ENCODE measurements around the gene FUT4.

FUT4 gene, protein sequence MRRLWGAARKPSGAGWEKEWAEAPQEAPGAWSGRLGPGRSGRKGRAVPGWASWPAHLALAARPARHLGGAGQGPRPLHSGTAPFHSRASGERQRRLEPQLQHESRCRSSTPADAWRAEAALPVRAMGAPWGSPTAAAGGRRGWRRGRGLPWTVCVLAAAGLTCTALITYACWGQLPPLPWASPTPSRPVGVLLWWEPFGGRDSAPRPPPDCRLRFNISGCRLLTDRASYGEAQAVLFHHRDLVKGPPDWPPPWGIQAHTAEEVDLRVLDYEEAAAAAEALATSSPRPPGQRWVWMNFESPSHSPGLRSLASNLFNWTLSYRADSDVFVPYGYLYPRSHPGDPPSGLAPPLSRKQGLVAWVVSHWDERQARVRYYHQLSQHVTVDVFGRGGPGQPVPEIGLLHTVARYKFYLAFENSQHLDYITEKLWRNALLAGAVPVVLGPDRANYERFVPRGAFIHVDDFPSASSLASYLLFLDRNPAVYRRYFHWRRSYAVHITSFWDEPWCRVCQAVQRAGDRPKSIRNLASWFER

DNA sequence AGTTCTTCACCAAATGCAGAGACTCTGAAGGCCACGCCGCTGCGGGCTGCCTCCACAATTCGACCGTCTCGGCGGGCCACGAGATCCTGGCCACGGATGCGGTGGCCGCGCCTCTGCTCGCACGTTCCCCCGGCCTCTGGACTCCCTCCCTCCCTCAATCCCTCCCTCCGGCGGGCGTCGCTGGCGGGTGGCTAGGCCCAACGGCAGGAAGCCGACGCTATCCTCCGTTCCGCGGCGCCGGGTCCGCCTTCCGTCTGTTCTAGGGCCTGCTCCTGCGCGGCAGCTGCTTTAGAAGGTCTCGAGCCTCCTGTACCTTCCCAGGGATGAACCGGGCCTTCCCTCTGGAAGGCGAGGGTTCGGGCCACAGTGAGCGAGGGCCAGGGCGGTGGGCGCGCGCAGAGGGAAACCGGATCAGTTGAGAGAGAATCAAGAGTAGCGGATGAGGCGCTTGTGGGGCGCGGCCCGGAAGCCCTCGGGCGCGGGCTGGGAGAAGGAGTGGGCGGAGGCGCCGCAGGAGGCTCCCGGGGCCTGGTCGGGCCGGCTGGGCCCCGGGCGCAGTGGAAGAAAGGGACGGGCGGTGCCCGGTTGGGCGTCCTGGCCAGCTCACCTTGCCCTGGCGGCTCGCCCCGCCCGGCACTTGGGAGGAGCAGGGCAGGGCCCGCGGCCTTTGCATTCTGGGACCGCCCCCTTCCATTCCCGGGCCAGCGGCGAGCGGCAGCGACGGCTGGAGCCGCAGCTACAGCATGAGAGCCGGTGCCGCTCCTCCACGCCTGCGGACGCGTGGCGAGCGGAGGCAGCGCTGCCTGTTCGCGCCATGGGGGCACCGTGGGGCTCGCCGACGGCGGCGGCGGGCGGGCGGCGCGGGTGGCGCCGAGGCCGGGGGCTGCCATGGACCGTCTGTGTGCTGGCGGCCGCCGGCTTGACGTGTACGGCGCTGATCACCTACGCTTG, at the start of gene FUT4:
Gene FUT4, plus strand, starts transcription at position 227 of the 951 bp plus-strand sequence. Its CDS starts 213 bp downstream, at position 440.
- peak; percentile 89 for DNase-seq (ENCODE audit: low read depth)

DNA sequence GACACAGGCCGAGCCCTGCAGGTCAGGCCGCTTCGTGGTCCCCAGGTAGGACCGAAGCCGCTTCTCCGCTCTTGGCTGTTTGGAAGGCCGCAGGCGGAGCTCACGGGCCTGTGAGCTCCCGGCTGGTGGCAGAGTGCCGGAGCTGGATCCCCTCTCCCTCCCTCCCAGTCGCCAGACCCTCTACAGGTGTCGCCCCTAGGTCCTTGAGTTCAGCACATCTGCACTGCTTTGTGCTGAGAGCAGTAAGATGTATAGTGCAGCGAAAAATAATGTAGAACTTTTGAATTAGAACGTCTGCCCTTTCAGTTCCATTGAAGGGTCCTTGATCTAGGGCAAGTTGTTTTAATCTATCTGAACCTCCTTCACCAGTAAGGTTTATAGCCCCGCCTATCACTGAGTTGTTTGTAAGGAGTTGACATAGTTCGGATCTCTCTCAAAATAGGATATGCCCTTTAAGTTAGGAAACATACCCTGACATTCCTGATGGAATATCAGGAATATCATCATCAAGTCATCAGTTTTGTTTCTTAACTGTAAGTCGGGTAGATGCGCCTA, 49.5 kb upstream of the FUT4 start:
- DNase-seq (ENCODE audit: low read depth), result peak; percentile 39

DNA sequence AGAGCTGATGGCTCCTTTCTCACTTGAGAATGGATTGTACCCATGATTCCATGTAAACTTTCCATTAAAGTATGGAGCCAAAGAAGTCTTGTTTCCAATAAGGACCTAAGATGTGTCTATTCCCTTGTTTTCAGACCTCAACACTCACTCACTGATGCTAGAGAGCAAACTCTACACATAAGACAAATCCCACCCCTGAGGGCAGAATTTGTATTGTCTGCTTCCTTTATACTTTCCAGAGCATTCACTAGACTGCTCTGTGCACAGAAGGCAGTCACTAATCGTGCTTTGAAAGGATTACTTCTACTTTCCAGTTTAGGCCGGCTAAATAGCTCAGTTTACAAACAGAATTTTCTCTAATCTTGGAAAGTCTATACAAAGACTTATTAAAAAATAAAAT, 43.5 kb upstream of the FUT4 start:
- DNase-seq (ENCODE audit: low read depth), result no peak

DNA sequence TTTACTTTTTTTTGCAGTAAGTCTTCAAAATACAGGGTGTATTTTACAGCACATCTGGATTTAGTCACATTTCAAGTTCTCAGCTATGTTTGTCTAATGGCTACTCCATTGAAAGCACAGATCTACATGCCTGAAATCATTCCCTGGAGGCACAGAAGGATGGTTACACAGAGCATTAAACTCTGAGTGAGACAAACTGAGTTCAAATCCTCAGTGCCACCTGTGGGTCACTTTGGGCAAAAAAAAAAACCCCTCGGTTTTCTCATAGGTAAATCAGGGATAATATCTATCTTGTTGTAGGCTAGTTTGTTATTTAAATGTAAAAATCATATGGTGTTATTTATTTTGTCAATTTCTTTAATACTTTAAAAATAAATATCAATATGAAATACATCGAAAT, 42.2 kb upstream of the FUT4 start:
- DNase-seq (ENCODE audit: low read depth), result no peak

DNA sequence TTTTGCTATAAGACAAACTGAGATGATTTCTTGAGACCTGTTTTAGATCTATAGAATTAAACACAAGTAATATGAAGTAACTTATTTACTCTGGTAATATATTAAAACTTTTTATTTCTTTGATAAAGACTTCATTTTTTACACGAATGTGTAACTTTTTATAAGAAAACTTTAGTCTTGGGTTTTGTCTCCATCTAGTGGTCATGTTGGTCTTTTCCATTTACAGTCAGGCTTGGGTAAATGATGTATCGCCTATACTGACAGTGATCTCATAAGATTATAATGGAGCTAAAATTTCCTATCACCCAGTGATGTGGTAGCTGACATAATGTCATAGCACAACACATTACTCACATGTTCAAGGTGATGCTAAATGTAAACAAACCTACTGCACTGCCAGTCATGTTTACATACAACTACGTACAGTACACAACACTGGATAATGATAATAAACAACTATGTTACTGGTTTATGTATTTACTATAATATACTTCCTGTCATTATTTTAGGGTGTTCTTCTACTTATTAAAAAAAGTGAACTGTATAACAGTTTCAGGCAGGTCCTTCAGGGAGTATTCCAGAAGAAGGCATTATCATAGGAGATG, 38.9 kb upstream of the FUT4 start:
- peak; percentile 73 for DNase-seq (ENCODE audit: low read depth)

DNA sequence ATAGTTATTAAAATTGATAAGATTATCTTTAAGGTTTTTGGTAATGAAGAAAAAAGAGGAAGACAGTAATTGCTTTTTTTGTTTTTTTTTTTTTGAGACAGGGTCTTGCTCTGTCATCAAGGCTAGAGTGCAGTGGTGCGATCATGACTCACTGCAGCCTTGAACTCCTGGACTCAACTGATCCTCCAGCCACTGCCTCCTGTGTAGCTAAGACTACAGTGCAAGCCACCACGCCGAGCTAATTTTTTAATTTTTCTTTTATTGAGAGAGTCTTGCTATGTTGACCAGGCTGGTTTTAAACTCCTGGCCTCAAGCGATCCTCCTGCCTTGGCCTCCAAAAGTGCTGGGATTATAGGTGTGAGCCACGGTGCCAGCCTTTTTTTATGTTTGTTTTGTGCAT, 37.2 kb upstream of the FUT4 start:
- DNase-seq (ENCODE audit: low read depth), result peak; percentile 19

DNA sequence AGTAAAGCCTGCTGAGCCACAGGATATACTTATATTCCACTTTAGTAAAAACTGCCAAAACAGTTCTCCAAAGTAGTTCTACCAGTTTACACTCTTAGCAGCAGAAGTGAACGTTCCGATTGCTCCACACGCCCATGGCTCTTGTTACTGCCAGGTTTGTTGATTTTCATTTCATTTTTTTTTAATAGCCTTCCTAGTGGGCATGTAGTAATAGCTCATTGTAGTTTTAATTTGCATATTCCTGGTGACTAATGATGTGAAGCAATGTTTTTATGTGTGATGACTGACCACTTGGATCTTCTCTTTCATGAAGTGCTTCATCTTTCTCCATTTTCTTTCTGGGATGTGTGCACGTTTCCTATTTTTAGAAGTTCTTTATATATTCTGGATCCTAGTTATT, 36.2 kb upstream of the FUT4 start:
- peak; percentile 38 for DNase-seq (ENCODE audit: low read depth)

DNA sequence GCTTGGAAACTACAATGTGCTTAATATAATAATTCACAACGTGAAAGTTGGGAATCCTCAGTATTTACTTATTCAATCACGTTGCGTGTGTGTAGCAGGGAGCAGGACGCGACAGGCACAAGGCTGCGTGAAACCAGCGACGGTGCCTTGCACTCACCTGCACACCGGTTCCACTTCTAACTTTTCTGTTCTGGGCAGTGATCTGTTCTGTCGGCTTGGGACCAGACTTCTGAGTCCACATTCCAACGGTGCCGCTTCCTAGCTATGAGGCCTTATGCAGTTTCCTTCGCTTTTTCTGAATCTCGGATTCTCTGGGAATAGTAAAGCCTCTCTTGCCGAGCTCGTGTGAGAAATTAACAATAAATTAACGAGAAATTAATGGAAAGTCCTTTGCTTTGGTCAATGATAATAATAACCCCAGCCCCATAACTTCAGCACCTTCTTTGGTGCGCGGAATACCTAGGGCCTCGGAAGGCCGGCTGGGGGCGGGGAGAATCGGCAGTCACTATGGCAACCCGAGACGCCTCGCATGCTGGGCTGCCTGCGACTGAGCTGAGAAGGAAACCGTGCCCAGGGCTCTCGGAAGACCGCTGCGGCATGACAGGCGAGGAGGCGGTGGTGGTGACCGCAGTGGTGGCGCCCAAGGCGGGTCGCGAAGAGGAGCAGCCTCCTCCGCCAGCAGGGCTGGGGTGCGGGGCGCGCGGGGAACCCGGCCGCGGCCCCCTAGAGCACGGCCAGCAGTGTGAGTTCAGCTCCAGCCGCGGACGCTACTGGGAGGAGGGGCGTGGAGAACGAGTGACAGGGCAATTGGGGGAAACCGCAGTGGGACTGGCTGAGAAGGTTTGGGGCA, 31.6 kb upstream of the FUT4 start, which contains the start of gene C11orf97:
Gene C11orf97, plus strand, starts transcription at position 530 of the 850 bp plus-strand sequence. Its CDS starts 68 bp downstream, at position 598.
- DNase-seq (ENCODE audit: low read depth), result peak; percentile 63

DNA sequence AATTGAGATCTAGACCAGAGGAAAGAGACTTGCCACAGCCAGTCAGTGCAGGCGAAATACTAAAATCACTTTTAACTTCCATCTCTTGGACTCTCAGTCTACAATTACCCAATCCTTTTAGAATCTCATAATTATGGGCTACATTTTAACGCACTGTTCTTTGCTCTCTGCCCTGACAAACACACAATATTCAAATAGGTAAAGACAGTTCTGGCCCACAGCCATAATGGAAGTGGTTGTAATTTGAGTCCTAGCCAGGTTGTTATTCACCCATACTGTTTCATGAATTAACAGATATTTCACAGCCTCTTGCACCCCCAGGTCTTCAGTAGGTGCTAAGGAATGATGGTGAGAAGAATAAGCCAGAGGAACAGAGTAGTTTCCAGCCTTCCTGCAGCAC, 30.6 kb upstream of the FUT4 start:
- DNase-seq (ENCODE audit: low read depth), result peak; percentile 13

DNA sequence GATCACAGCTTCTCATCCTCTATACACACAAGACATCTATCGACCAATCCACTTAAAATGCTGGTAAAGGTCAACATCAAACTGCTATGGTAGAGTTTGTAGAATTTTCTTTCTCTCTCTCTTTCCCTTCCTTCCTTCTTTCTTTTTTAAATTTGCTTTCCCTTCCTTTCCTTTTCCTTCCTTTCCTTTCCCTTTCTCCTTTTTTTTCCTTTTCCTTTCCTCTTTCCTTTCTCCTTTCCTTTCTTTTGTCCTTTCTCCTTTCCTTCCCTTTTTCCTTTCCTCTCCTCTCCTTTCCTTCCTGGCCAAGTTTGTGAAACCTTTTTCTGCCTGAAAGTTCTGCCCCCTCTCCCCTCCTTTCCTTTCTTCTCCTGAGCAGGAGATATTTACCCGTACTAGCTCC, 28.3 kb upstream of the FUT4 start:
- no peak for DNase-seq (ENCODE audit: low read depth)

DNA sequence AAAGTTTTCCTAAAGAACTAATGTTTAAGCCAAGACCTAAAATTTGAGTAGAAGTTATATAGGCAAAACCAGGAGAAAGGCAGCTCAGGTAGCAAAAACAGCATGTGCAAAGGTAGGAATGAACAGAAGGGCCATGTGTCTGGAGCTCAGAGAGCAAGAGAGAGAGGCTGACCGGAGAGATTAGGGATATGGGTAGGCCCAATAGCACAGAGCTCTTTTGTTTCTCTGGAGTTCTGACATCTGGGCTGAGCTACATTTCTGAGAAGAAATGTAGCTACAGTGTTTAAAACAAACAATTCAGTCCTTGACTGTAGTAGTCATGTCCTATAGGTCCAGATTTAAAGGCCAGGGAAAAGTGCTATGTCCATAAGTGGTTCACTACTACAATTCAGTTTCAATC, 27.0 kb upstream of the FUT4 start:
- no peak for DNase-seq (ENCODE audit: low read depth)

DNA sequence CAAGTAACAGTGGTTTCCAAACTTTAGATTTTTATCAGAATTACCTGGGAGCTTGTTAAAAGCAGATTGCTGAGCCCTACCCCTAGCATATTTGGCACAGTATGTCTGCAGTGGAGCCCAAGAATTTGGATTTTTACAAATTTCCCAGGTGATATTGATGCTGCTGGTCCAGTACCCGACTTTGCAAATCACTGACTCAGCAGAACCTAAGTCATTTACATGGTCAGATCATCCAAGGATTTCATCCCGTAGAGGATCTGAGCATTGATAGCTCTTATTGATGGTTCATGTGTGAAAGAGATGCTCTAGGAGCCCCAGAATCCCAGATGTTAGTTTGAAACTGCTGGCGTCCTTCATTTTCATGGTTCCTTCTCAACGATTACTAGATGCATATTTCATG, 25.4 kb upstream of the FUT4 start:
- DNase-seq (ENCODE audit: low read depth), result no peak

DNA sequence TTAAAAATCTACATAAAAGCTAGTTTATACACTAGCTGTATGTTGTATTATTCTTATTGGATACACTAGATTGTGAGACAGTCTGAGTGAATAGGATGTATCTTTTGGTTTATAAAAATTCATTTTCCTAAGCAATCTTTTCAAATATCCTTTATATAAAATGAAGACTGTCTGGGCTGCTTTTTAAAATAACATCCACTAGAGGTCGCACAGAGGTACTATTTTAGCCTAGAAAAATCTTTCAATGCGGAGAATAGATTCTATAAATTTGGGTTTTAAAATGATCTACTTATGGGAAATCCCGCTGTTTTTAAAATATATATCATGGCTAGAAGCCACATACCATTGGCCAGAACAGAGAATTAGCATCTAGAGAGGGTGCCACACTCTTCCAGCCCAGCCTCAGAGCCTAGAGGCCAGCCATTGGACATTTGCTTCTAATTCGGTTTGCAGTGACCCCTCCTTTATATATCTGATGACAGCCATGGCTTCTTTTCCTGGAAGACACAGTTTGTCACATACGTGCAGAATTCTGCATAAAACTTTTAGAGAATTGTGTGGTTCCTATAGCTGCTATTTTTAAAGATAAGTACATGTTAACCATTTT, 24.1 kb upstream of the FUT4 start:
- peak; percentile 64 for DNase-seq (ENCODE audit: low read depth)

DNA sequence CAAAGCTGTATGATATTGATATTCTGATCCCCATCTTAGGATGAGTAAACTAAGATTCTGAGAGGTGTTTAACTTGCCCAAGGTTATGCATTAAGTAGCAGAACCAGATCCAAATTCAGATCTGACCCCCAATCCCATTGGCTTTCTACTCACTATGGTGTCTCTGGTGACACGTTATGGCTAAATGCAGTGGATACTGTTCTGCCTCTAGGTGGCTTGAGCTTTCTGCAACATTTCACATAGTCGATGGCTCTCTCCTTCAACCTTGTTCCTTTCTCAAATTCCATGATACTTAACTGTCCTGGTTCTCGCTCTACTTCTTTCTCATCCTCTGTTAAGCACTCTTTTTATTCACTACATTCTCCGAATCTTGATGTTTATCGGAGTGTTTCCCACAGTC, 22.0 kb upstream of the FUT4 start:
- DNase-seq (ENCODE audit: low read depth), result peak; percentile 41

DNA sequence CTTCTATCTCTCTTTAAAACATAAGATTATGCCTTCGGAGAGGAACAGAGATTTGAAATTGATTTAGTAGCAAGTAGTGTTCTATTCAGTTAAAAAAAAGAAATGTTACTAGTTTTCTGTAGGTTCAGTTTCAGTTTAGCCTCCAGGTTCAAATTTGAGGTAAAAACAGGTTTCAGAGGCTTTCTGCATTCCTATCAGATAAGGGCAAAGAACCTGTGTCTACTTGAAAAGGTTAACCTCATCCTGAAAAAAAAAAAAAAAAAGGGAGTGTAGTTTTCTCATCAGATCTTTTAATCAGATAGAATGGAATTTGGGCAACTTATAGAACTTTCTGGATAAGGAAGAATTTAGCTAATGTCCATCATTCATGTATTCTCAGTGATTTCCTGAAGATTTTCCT, 19.4 kb upstream of the FUT4 start:
- no peak for DNase-seq (ENCODE audit: low read depth)

DNA sequence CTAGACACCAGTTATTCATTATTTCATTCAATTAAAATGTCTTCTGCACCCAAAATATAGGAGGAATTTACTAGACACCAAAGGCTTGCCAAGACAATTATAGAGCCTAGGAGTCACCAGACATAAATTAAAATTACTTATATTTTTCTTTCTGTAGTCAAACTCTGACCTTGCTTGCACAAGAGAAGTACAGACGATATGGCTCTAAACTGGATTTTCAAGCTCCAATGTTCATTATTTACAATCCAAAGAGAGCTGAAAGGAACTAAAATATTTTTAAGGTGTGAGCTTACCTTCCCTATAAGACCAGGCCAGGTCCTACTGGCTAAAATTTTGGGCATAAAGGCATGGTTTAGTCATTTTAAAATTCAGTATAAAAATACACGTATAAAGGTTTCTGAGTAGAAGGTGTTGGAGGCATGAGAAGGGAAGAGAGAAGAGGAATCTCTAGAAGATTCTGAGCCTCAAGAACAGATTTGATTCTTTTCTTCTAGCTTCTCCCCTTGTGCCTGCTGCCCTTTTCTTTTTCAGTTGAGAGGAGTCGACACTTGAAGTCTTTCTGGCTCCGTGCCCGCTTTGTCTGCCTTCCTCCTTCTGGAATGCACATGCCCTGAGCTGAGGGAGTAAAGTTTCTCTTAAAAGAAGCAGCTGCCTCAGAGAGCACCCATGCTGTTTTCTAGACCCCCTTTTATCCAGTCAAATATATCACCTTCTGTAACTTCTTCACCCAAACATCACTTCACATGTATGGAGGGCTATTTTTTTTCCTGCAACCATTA, 18.0 kb upstream of the FUT4 start:
- DNase-seq (ENCODE audit: low read depth), result peak; percentile 50

DNA sequence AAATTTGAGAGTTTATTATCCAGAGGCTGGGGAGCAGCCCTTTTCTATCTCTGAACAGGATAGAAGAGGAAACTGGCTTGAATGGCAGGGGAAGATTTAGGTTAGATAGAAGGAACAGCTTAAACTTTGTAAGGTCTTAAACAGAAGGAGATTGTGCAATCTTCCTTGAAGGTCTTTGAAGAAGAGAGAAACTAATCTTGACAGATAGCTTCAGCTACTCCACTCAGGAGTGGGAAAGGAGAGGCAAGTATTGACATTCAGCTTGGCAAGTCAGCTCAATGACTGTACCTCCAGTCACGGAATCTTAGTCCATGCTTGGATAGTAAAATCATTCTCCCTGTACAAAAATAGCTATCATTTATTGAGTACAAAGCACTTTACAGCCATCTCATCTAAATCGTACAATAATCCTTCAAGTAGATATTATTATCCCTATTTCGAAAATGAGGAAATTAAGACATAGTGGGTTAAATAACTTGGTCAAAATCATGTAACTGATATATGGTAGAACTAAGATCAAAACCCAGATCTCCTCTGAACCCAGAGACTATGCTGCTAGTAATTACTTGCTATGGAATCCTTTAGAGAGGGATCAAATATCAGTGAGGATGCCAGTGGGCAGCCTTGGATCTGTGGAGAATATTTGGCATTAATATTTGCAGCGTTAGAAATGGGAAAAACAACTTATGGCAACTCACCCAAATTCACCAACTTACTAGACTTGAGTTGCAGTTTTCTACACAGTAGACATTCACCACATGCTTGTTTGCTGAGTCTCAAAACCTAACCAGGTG, 16.9 kb upstream of the FUT4 start:
- no peak for DNase-seq (ENCODE audit: low read depth)

DNA sequence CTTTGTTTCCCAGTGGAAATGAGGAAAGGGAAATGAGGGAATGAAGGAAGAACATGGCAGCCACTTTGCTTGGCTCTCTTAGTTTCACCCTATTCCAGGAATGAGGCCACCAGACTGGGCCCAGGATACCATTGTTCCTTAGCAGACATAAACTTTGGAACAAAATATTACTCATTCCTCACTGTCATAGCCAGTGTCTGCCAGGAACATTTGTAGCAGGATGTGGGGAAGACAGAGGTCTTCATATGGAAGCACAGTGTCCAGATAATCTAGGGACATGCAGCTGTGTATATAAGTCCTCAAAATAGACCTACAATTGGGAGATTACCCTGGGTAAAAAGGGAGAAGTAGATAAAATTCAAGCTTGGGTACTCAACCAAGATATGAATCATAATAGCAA, 15.2 kb upstream of the FUT4 start:
- no peak for DNase-seq (ENCODE audit: low read depth)

DNA sequence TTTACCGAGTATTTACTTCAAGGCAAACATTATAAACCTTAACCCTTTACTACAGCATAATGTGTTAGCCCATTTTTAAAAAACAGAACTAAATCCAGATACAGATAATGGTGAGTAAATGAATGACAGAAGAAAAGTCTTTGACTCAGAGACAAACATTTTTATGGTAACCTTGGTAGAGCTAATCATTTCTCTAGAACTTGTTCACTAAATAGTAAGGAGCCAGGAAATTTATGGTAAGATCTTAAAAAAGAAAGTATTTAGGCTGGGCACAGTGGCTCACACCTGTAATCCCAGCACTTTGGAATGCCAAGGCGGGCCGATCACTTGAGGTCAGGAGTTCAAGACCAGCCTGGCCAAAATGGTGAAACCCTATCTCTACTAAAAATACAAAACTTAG, 11.5 kb upstream of the FUT4 start:
- DNase-seq (ENCODE audit: low read depth), result no peak

Data from ELR (cell line).